Stomach smooth muscle (tissue), 2 donors: ENCODE measurements around the gene RNF25.
"Not testable (repeated sequence)": the region's sequence is repeated elsewhere in the genome, so short reads cannot be mapped to it uniquely, and the experiment has no call there.

Experiments
- H3K27ac ChIP-seq: one replicate; pipeline ENCODE4 v1.7.0; 2013; ENCODE audit warnings: mild to moderate bottlenecking, low read length, inconsistent platforms
- H3K27me3 ChIP-seq, 2 donors: one replicate each; pipeline ENCODE4 v1.7.0; 2013; ENCODE audit warnings: low read length in 2 of 2; ENCODE audit not compliant: insufficient read depth in 2 of 2, control insufficient read depth in 1 of 2
- H3K36me3 ChIP-seq, 2 donors: one replicate each; pipeline ENCODE4 v1.7.0; 2013; ENCODE audit warnings: low read length in 2 of 2; ENCODE audit not compliant: control insufficient read depth in 2 of 2, insufficient read depth in 2 of 2
- H3K4me1 ChIP-seq: one replicate; pipeline ENCODE4 v1.7.0; 2013; ENCODE audit warnings: low read length; ENCODE audit not compliant: control insufficient read depth, insufficient read depth
- H3K4me3 ChIP-seq, 2 donors: one replicate each; pipeline ENCODE4 v1.7.0; 2013; ENCODE audit warnings: low read length in 2 of 2
- H3K9ac ChIP-seq, 2 donors: one replicate each; pipeline ENCODE4 v1.7.0; 2013; ENCODE audit warnings: low read length in 2 of 2, mild to moderate bottlenecking in 1 of 2
- H3K9me3 ChIP-seq, 2 donors: one replicate each; pipeline ENCODE4 v1.7.0; 2013; ENCODE audit warnings: low read length in 2 of 2; ENCODE audit not compliant: control insufficient read depth in 2 of 2
- donor health status: healthy.
- donor health status: Pancreatic carcinoma.

RNF25 gene

DNA sequence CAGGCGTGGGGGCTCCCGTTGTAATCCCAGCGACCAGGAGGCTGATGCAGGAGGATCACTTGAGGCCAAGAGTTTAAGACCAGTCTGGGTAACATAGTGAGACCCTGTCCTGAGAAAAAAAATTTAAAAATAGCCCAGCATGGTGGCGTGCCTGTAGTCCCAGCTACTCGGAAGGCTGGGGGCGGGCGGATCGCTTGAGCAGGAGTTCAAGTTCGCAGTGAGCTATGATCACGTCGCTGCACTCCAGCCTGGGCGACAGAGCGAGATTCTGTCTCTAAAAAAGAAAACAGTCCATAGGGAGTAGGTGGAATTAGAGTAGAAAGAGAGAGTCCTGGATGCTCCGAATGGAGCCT, 38.5 kb upstream of the RNF25 start:
- no peaks in the 10 kb centered on the region for H3K36me3 ChIP-seq
- peak overlapping the region; percentile 29 to 81 for H3K9ac ChIP-seq
- no peaks in the 10 kb centered on the region for H3K9me3 ChIP-seq
- no peaks in the 10 kb centered on the region for H3K27me3 ChIP-seq
- H3K4me3 ChIP-seq = peak overlapping the region; percentile 78 to 87
- H3K4me1 ChIP-seq = peaks cover 3% of the 10 kb centered on the region
- H3K27ac ChIP-seq = peak overlapping the region; percentile 64

DNA sequence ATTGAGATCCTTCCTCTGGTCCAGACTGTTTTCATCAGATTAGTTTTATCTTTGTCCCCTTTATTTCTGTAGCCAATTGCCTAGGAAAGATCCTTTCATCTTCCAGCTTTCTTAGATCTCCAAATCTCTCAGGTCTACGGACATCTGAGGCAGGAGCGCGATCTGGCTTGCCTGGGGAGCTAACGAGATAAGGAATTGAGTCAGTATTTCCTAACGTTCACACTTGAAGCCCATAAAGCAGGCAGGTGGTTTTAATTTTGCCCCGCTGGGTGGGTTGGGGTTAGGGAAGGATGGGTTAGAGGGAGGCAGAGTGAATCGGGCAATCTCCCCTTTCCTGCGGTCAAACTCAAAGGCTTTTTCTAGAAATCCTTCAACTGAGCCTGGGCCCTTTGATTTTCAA, 38.1 kb upstream of the RNF25 start:
- Histone ChIP-seq H3K9ac (no peak overlapping the region), H3K27ac (no peak overlapping the region)

GRCh38 chr2:218708086-218708485, 36.3 kb upstream of the RNF25 start:
- Histone ChIP-seq H3K9me3 (no peaks in the 10 kb centered on the region), H3K27me3 (no peaks in the 10 kb centered on the region), H3K27ac (no peak overlapping the region), H3K4me1 (peaks cover 3% of the 10 kb centered on the region), H3K9ac (no peak overlapping the region), H3K36me3 (no peaks in the 10 kb centered on the region), H3K4me3 (no peak overlapping the region)

More for the DNA sequence above, 38.1 kb upstream of the RNF25 start:
- no peaks in the 10 kb centered on the region for H3K36me3 ChIP-seq
- H3K27me3 ChIP-seq = no peaks in the 10 kb centered on the region
- H3K9me3 ChIP-seq = no peaks in the 10 kb centered on the region
- H3K4me3 ChIP-seq = peak overlapping the region; percentile 78 to 87
- peaks cover 3% of the 10 kb centered on the region for H3K4me1 ChIP-seq

DNA sequence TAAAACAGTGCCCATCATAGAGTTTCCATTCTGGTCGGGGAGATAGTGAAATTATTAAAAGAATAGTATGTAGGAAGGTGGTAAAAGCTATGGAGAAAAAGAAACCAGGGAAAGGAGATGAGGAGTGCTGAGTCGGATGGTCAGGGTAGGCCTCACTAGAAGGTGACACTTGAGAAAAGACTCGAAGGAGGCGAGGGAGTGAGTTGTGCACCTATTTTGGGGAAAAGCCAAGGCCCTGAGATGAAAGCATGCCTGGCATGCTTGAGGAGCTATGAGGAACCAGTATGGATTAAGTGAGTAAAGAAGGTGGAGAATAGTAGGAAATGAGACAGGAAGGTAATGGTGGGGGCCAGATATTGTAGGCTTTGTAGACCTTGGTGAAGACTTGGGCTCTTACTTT, 31.5 kb upstream of the RNF25 start:
- no peaks in the 10 kb centered on the region for H3K27me3 ChIP-seq
- H3K9ac ChIP-seq = no peak overlapping the region

GRCh38 chr2:218701806-218702205, 30.0 kb upstream of the RNF25 start:
- Histone ChIP-seq H3K36me3 (peaks cover 10 to 22% of the 10 kb centered on the region in 2 donors), H3K9me3 (no peaks in the 10 kb centered on the region), H3K27ac (no peak overlapping the region), H3K27me3 (no peaks in the 10 kb centered on the region), H3K4me3 (no peak overlapping the region), H3K4me1 (no peaks in the 10 kb centered on the region), H3K9ac (no peak overlapping the region)

More for the DNA sequence above, 31.5 kb upstream of the RNF25 start:
- Histone ChIP-seq H3K4me3 (no peak overlapping the region), H3K4me1 (no peaks in the 10 kb centered on the region), H3K27ac (no peak overlapping the region), H3K9me3 (no peaks in the 10 kb centered on the region), H3K36me3 (peaks cover 10 to 12% of the 10 kb centered on the region in 2 donors)

DNA sequence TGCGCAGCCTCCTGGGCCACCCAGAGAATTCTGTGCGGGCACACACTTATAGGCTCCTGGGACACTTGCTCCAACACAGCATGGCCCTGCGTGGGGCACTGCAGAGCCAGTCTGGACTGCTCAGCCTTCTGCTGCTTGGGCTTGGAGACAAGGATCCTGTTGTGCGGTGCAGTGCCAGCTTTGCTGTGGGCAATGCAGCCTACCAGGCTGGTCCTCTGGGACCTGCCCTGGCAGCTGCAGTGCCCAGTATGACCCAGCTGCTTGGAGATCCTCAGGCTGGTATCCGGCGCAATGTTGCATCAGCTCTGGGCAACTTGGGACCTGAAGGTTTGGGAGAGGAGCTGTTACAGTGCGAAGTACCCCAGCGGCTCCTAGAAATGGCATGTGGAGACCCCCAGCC, 27.1 kb upstream of the RNF25 start:
- Histone ChIP-seq H3K27ac (no peak overlapping the region), H3K9ac (no peak overlapping the region), H3K27me3 (no peaks in the 10 kb centered on the region), H3K36me3 (peaks cover 19 to 38% of the 10 kb centered on the region in 2 donors), H3K9me3 (no peaks in the 10 kb centered on the region), H3K4me3 (no peak overlapping the region), H3K4me1 (no peaks in the 10 kb centered on the region)

GRCh38 chr2:218694405-218695145, 22.8 kb upstream of the RNF25 start:
- H3K4me1 ChIP-seq = no peaks in the 10 kb centered on the region
- H3K36me3 ChIP-seq = peaks cover 39 to 61% of the 10 kb centered on the region in 2 donors
- H3K9me3 ChIP-seq = no peaks in the 10 kb centered on the region
- no peaks in the 10 kb centered on the region for H3K27me3 ChIP-seq
- no peak overlapping the region for H3K27ac ChIP-seq
- H3K4me3 ChIP-seq = no peak overlapping the region
- H3K9ac ChIP-seq = no peak overlapping the region

- Histone ChIP-seq H3K4me3 (no peak overlapping the region), H3K27me3 (no peaks in the 10 kb centered on the region), H3K36me3 (peaks cover 26 to 46% of the 10 kb centered on the region in 2 donors), H3K27ac (no peak overlapping the region), H3K9me3 (no peaks in the 10 kb centered on the region), H3K4me1 (no peaks in the 10 kb centered on the region), H3K9ac (no peak overlapping the region)
Measured at GRCh38 chr2:218691234-218691633, 19.4 kb upstream of the RNF25 start.

- not testable (repeated sequence) for H3K9me3 ChIP-seq, H3K4me3 ChIP-seq, H3K9ac ChIP-seq, H3K27ac ChIP-seq, H3K27me3 ChIP-seq, H3K4me1 ChIP-seq
- H3K36me3 ChIP-seq = peaks cover 10 to 27% of the 10 kb centered on the region in 2 donors
Measured at GRCh38 chr2:218687400-218688060, 15.7 kb upstream of the RNF25 start.

- Histone ChIP-seq H3K27ac (no peak overlapping the region), H3K9me3 (no peaks in the 10 kb centered on the region), H3K4me3 (no peak overlapping the region), H3K4me1 (no peaks in the 10 kb centered on the region), H3K36me3 (peaks cover 0 to 26% of the 10 kb centered on the region in 2 donors), H3K27me3 (no peaks in the 10 kb centered on the region), H3K9ac (no peak overlapping the region)
Measured at GRCh38 chr2:218680061-218680460, 8.3 kb upstream of the RNF25 start.

GRCh38 chr2:218679119-218679518, 7.3 kb upstream of the RNF25 start:
- H3K4me3 ChIP-seq = no peak overlapping the region
- no peak overlapping the region for H3K27ac ChIP-seq
- H3K27me3 ChIP-seq = no peaks in the 10 kb centered on the region
- no peaks in the 10 kb centered on the region for H3K9me3 ChIP-seq
- H3K9ac ChIP-seq = no peak overlapping the region
- H3K36me3 ChIP-seq = peaks cover 0 to 23% of the 10 kb centered on the region in 2 donors
- H3K4me1 ChIP-seq = no peaks in the 10 kb centered on the region
